Measurements from ENCODE around the gene BEST3. TPM values are rescaled to one million over a fixed set of nuclear protein-coding genes. Genes with fewer than 3 reads are reported as not detected.

The BEST3 gene
- total RNA-seq, 1 experiment from 2014 or later: 0.54 TPM

GRCh38 chr12:69687390-69687789 lies 11.7 kb downstream of the BEST3 start:
- H3K4me3 ChIP-seq (replicated peaks in 1 of 2; ENCODE audit: low read depth in 1 of 2, low read length in 2 of 2): no peak overlapping the region
- TF ChIP-seq POLR2AphosphoS5 (IDR thresholded peaks at IDR 0.05; ENCODE audit: low read depth, low read length): no peak
- no peak for TF ChIP-seq CBX3 (IDR thresholded peaks at IDR 0.05; ENCODE audit: low read depth)
- TF ChIP-seq ZBTB33 (IDR thresholded peaks at IDR 0.05; ENCODE audit: extremely low read depth, insufficient replicate concordance, low read length): no peak
- no peak for TF ChIP-seq EGR1 (IDR thresholded peaks at IDR 0.05; ENCODE audit: low read depth)
- no peaks in the 10 kb centered on the region for H3K9me2 ChIP-seq (ENCODE audit: insufficient read depth)
- H3K4me1 ChIP-seq (ENCODE audit: control insufficient read depth in 1 of 2, insufficient read depth in 2 of 2, low read length in 2 of 2): peaks cover 9 to 32% of the 10 kb centered on the region in 2 experiments
- no peaks in the 10 kb centered on the region for H3K79me2 ChIP-seq (ENCODE audit: insufficient read depth, low read length)
- H3K27me3 ChIP-seq (ENCODE audit: insufficient read depth, low read length): no peaks in the 10 kb centered on the region
- no peak overlapping the region for H3K4me2 ChIP-seq (ENCODE audit: low read length)
- no peaks in the 10 kb centered on the region for H3K36me3 ChIP-seq (ENCODE audit: control insufficient read depth in 1 of 2, insufficient read depth in 2 of 2, low read length in 2 of 2)
- H3K9ac ChIP-seq (ENCODE audit: low read length): no peak overlapping the region
- intact Hi-C loops (cut with micrococcal nuclease): no loop called here
- no peaks in the 10 kb centered on the region for H4K20me1 ChIP-seq (ENCODE audit: insufficient read depth)
- no peak for DNase-seq (ENCODE audit: low read depth, low spot score)
- CTCF ChIA-PET: no interaction called here
- BruUV-seq (replicated peaks): no TSS peak
- no peak for ATAC-seq
- RAD21 ChIA-PET (ENCODE audit: low non-redundant PET in 1 of 2, low total read pairs in 2 of 2, uncharacterized antibody in 2 of 2, unreplicated experiment in 2 of 2): no interaction called here
- H2AFZ ChIP-seq (ENCODE audit: low read depth, low read length, poor library complexity, severe bottlenecking): no peak overlapping the region
- H3K9me3 ChIP-seq (ENCODE audit: control insufficient read depth in 1 of 2, insufficient read depth in 1 of 2, low read depth in 1 of 2, low read length in 2 of 2): no peaks in the 10 kb centered on the region
- no peak overlapping the region for H3K27ac ChIP-seq (ENCODE audit: low read depth, low read length)
- POLR2A ChIA-PET: no interaction called here

GRCh38 chr12:69686731-69687130 lies 12.4 kb downstream of the BEST3 start:
- intact Hi-C loops (cut with micrococcal nuclease): no loop called here
- H3K79me2 ChIP-seq (ENCODE audit: insufficient read depth, low read length): no peaks in the 10 kb centered on the region
- ChIA-PET CTCF (no interaction called here), POLR2A (no interaction called here), RAD21 (ENCODE audit: low non-redundant PET in 1 of 2, low total read pairs in 2 of 2, uncharacterized antibody in 2 of 2, unreplicated experiment in 2 of 2) (no interaction called here)
- DNase-seq (ENCODE audit: low read depth, low spot score): no peak
- no peaks in the 10 kb centered on the region for H4K20me1 ChIP-seq (ENCODE audit: insufficient read depth)
- H3K27ac ChIP-seq (ENCODE audit: low read depth, low read length): no peak overlapping the region
- no peaks in the 10 kb centered on the region for H3K36me3 ChIP-seq (ENCODE audit: control insufficient read depth in 1 of 2, insufficient read depth in 2 of 2, low read length in 2 of 2)
- no TSS peak for BruUV-seq (replicated peaks)
- ATAC-seq: no peak
- no peak overlapping the region for H3K9ac ChIP-seq (ENCODE audit: low read length)
- no peaks in the 10 kb centered on the region for H3K27me3 ChIP-seq (ENCODE audit: insufficient read depth, low read length)
- H3K9me3 ChIP-seq (ENCODE audit: control insufficient read depth in 1 of 2, insufficient read depth in 1 of 2, low read depth in 1 of 2, low read length in 2 of 2): no peaks in the 10 kb centered on the region
- no peak overlapping the region for H2AFZ ChIP-seq (ENCODE audit: low read depth, low read length, poor library complexity, severe bottlenecking)
- no peaks in the 10 kb centered on the region for H3K9me2 ChIP-seq (ENCODE audit: insufficient read depth)
- no peak overlapping the region for H3K4me3 ChIP-seq (replicated peaks in 1 of 2; ENCODE audit: low read depth in 1 of 2, low read length in 2 of 2)
- H3K4me1 ChIP-seq (ENCODE audit: control insufficient read depth in 1 of 2, insufficient read depth in 2 of 2, low read length in 2 of 2): peaks cover 9 to 32% of the 10 kb centered on the region in 2 experiments
- no peak overlapping the region for H3K4me2 ChIP-seq (ENCODE audit: low read length)
- TF ChIP-seq REST (IDR thresholded peaks at IDR 0.05; ENCODE audit: low read depth): no peak
- TF ChIP-seq SRF (IDR thresholded peaks at IDR 0.05; ENCODE audit: low read depth): no peak
- no peak for TF ChIP-seq ELF1 (IDR thresholded peaks at IDR 0.05; ENCODE audit: borderline replicate concordance, low read depth)
- TF ChIP-seq ZFX (IDR thresholded peaks at IDR 0.05): no peak
- no peak for TF ChIP-seq CEBPB (IDR thresholded peaks at IDR 0.05; ENCODE audit: low read depth)
- TF ChIP-seq POLR2A (IDR thresholded peaks at IDR 0.05; ENCODE audit: borderline replicate concordance, extremely low read depth, insufficient read depth, insufficient read length): no peak
- no peak for TF ChIP-seq CBX3 (IDR thresholded peaks at IDR 0.05; ENCODE audit: low read depth)
- TF ChIP-seq ATF3 (IDR thresholded peaks at IDR 0.05): no peak
- no peak for TF ChIP-seq CTCF (IDR thresholded peaks at IDR 0.05 in 2 of 3, conservative IDR thresholded peaks at IDR 0.05 in 1 of 3; ENCODE audit: borderline replicate concordance in 1 of 3, insufficient read depth in 1 of 3, low read depth in 2 of 3, low read length in 2 of 3)
- TF ChIP-seq TCF7L2 (IDR thresholded peaks at IDR 0.05; ENCODE audit: borderline replicate concordance, extremely low read depth, insufficient read depth, insufficient read length): no peak
- no peak for TF ChIP-seq EZH2phosphoT487 (IDR thresholded peaks at IDR 0.05; ENCODE audit: borderline replicate concordance)
